Renal cortex interstitium (tissue), 11 donors: Measurements from ENCODE around the gene COPZ1. TPM values are rescaled to one million over a fixed set of nuclear protein-coding genes. Genes with fewer than 3 reads are reported as not detected.
A peak's percentile ranks its signal among the peaks of the same experiment; 100 is the strongest.

Experiments
- DNase-seq, 11 donors: peaks; one replicate each; pipeline ENCODE4 v3.0.0-alpha.2; 2013; ENCODE audit warnings: low read depth in 9 of 11, low spot score in 4 of 11; ENCODE audit errors: extremely low read depth in 1 of 11
- polyA plus RNA-seq, 3 donors: library from polyadenylated mRNA; unstranded; fragments of 120-200 nt; gene quantifications; one replicate each; pipeline ENCODE4 v1.2.1, GENCODE V29; 2013; ENCODE audit not compliant: insufficient read length in 3 of 3

The COPZ1 gene
- polyA plus RNA-seq, 3 donors: 207 to 240 (median 219) TPM

GRCh38 chr12:54286042-54287030 is 38.6 kb upstream of the COPZ1 start:
- no peak for DNase-seq

GRCh38 chr12:54287261-54288157 is 37.4 kb upstream of the COPZ1 start:
- no peak for DNase-seq

- DNase-seq: no peak
Observed at GRCh38 chr12:54292083-54292930, 32.6 kb upstream of the COPZ1 start.

DNA sequence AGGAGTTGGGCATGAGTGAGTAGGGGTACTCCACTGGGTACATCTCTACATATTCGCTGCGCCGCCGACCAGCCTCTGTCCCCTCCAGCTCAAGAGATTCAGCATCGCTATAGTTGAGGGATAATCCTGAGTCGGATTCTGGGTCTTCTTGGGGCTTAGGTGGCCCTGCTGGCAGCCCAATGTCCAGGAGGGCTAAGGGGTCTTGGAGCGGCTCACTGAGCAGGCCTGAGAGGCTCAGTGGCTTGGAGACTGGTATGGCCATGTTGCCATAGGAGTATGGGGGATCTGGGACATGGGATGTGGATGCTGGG is 32.0 kb upstream of the COPZ1 start:
- no peak for DNase-seq

DNA sequence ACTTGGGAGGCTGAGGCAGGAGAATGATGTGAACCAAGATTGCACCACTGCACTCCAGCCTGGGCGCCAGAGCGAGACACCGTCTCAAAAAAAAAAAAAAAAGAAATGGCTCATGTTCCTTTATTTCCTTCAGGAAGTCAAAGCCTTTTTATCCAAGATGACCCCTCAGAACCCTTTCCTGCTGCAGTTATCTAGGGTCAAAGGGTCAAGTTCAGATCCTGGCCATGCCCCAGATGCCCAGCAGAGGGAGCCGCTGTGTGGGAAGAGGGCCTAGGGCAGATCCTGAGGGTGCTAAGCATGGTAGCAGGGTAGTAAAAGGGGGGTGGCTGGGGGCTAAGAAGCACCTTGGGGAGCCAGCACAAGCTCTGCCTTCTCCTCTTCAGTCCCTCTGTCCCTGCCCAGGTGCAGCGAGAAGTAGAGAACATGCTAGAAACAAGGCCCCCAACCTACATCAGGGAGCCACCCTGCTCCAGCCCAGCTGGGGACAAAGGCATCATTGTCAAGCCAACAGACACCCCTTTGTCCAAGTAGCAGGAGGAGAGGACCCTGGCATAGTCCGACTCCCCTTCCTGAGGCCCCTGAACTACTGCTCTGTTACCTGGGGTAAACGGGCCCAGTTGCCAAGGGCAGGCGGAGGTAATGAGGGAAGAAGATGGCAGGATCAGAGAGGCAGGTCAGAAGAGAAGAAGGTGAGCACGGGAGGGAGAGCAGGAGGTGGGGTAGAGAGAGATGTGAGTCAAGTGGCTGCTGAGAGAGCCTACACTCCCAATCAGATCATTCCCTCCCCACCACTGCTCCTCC is 30.6 kb upstream of the COPZ1 start:
- DNase-seq: no peak

DNA sequence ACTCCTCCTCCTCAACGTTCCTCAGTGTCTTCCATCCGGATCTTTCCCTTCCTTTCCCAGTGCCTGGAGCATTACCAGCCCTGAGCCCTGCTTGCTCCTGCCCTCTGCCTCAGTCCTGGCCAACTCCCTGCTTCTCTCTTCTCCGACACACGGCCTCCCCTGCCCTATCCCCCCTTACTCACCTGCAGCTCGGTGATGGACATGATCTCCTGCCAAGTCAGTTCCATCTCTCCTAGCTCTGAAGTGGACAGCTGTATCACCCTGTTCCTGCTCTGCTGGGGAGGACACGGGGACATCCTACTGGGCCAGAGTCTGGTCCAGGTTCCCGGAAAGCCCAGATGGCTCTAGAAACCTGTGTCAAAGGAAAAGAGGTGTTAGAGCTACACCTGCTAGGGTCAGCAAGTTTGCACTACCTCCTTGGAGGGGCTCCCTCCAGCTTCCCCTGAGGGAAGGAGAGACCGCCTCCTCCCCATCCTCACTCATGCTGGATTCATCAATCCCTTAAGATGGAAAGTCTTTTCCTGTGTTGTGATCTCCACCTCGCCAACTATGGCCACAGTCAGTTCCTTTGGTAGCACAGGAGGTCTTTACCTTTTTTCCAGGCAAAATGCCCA is 29.9 kb upstream of the COPZ1 start:
- DNase-seq: no peak

GRCh38 chr12:54296393-54297099 is 28.4 kb upstream of the COPZ1 start:
- DNase-seq: no peak

DNA sequence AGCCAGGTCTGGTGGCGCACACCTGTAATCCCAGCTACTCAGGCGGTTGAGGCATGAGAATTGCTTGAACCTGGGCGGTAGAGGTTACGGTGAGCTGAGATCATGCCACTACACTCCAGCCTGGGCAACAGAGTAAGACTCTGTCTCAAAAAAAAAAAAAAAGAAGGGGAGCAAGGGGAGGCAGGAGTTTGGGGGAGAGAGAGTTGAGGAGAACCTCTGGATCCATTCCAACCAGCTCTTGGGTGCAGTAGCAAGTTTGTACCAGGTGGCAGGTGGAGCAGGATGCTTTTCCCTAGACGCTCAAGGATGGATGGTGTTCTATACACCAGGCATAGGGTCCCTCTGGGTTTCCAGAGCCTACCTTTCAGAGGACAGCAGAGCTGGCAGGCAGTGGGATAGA is 26.0 kb upstream of the COPZ1 start:
- DNase-seq: no peak

- no peak for DNase-seq
Observed at GRCh38 chr12:54299515-54300224, 25.3 kb upstream of the COPZ1 start.

GRCh38 chr12:54300225-54300731 is 24.7 kb upstream of the COPZ1 start:
- no peak for DNase-seq

- DNase-seq: peak in 7 of 11 donors; percentile 47 to 76 (median 66)
Observed at GRCh38 chr12:54300732-54301427, 24.1 kb upstream of the COPZ1 start, which contains the start of gene NFE2. Gene NFE2 (minus strand): TSS chr12:54301015. CDS start chr12:54295248, 5,767 bp downstream.

- DNase-seq: no peak
Observed at GRCh38 chr12:54301428-54302048, 23.4 kb upstream of the COPZ1 start.

DNA sequence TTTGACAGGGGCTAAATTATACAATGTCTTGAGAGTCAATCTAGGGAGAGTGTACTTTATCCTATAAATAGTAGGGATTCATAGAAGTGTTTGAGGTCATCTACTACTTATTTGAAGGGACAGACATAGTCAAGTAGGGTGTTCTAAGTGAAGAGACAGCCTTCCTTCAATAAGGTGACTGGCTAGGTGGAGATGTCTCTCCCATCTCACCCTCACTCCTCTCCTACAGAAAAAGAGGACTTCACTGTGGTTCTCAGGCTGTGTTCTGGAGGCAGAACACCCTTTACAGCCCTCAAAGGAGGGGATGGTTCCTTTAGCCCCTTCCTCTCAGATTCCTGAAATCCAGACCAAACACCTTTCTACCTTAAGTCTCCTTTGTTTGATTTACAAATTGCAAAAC is 21.3 kb upstream of the COPZ1 start:
- DNase-seq: no peak

GRCh38 chr12:54304187-54304810 is 20.6 kb upstream of the COPZ1 start:
- DNase-seq: no peak
